Upper lobe of left lung (tissue), 4 donors: ENCODE results near the gene FCGR2B.
"Not testable (repeated sequence)": the region's sequence is repeated elsewhere in the genome, so short reads cannot be mapped to it uniquely, and the experiment has no call there.

ENCODE experiments used
- EP300 ChIP-seq, 4 donors: sonication (generic); formaldehyde crosslinking; IDR thresholded peaks; one replicate each; pipeline ENCODE4 v1.5.1; 2017; ENCODE audit warnings: antibody characterized with exemption in 4 of 4, control low read depth in 2 of 4
- POLR2A ChIP-seq, 4 donors: fragments of 450-650 bp; IDR thresholded peaks; one replicate each; pipeline ENCODE4 v1.5.1; 2016 to 2017; ENCODE audit warnings: antibody characterized with exemption in 4 of 4, mild to moderate bottlenecking in 2 of 4
- POLR2AphosphoS5 ChIP-seq, 2 donors: sonication (generic); formaldehyde crosslinking; IDR thresholded peaks; one replicate each; pipeline ENCODE4 v1.5.1; 2017; ENCODE audit warnings: antibody characterized with exemption in 2 of 2
- TF ChIP-seq, protein P1 (sequence below), 6 experiments: fragments of 450-650 bp in 4 of 6; fragments of 200-600 bp in 2 of 6; sonication (generic) in 2 of 6; IDR thresholded peaks; one replicate each; pipeline ENCODE4 v1.5.1; 2016 to 2019; ENCODE audit warnings: antibody characterized with exemption in 6 of 6

- TF ChIP-seq POLR2A, POLR2AphosphoS5, EP300 (IDR thresholded peaks at IDR 0.05): not testable (repeated sequence)
- TF ChIP-seq, protein P1, sequence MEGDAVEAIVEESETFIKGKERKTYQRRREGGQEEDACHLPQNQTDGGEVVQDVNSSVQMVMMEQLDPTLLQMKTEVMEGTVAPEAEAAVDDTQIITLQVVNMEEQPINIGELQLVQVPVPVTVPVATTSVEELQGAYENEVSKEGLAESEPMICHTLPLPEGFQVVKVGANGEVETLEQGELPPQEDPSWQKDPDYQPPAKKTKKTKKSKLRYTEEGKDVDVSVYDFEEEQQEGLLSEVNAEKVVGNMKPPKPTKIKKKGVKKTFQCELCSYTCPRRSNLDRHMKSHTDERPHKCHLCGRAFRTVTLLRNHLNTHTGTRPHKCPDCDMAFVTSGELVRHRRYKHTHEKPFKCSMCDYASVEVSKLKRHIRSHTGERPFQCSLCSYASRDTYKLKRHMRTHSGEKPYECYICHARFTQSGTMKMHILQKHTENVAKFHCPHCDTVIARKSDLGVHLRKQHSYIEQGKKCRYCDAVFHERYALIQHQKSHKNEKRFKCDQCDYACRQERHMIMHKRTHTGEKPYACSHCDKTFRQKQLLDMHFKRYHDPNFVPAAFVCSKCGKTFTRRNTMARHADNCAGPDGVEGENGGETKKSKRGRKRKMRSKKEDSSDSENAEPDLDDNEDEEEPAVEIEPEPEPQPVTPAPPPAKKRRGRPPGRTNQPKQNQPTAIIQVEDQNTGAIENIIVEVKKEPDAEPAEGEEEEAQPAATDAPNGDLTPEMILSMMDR (IDR thresholded peaks at IDR 0.05) = not testable (repeated sequence)
Observed at GRCh38 chr1:161634993-161635392, 27.9 kb upstream of the FCGR2B start.
